PC-3 (cell line): ENCODE data around the gene CDHR1. TPM values are rescaled to one million over a fixed set of nuclear protein-coding genes. Genes with fewer than 3 reads are reported as not detected.
"Not testable (repeated sequence)": the region's sequence is repeated elsewhere in the genome, so short reads cannot be mapped to it uniquely, and the experiment has no call there.

Experiments
- ATAC-seq: fragments of 200-7000 bp; cut with Tn5 transposase; 2 replicates; pipeline ENCODE4 v1.9.1; 2020; ENCODE audit warnings: mild to moderate bottlenecking, moderate library complexity
- BruUV-seq: library from RNA; stranded (reverse); fragments of 400-500 nt; replicated peaks from 2 replicates; lab custom pipeline; 2021; lab: Mats Ljungman, UMichigan
- CTCF ChIA-PET: fragments of 300-600 bp; sonication (Branson Sonifier 250); formaldehyde crosslinking; loops from one replicate; lab custom pipeline; 2022; ENCODE audit warnings: antibody characterized with exemption; lab: Charles Lee
- POLR2A ChIA-PET: fragments of 300-600 bp; sonication (Branson Sonifier 250); formaldehyde crosslinking; loops from one replicate; lab custom pipeline; 2022; ENCODE audit warnings: antibody characterized with exemption; ENCODE audit not compliant: unreplicated experiment; lab: Charles Lee
- DNase-seq: peaks from one replicate; pipeline ENCODE4 v3.0.0-alpha.2; 2015
- H2AFZ ChIP-seq: fragments of 300-600 bp; sonication (generic); 2 replicates; pipeline ENCODE4 v1.6.0; 2016; ENCODE audit warnings: antibody characterized with exemption, low read length
- H3F3A ChIP-seq: fragments of 300-600 bp; sonication (generic); one replicate; pipeline ENCODE4 v1.6.0; 2017; ENCODE audit warnings: antibody characterized with exemption, low read length, control low read depth, mild to moderate bottlenecking; ENCODE audit not compliant: unreplicated experiment
- H3K27ac ChIP-seq: fragments of 300-600 bp; sonication (generic); 2 replicates; pipeline ENCODE4 v1.5.1; 2016; ENCODE audit warnings: mild to moderate bottlenecking, low read length
- H3K27me3 ChIP-seq: fragments of 300-600 bp; sonication (generic); 2 replicates; pipeline ENCODE4 v1.6.1; 2016; ENCODE audit warnings: low read length, mixed read lengths
- H3K36me3 ChIP-seq: fragments of 300-600 bp; sonication (generic); 2 replicates; pipeline ENCODE4 v1.6.1; 2016; ENCODE audit warnings: low read depth, mixed run types, low read length, mixed read lengths
- H3K4me1 ChIP-seq: fragments of 300-600 bp; sonication (generic); 2 replicates; pipeline ENCODE4 v1.5.1; 2016; ENCODE audit warnings: low read length; ENCODE audit not compliant: insufficient read depth
- H3K4me2 ChIP-seq: fragments of 300-600 bp; sonication (generic); 2 replicates; pipeline ENCODE4 v1.6.0; 2016; ENCODE audit warnings: low read length
- H3K4me3 ChIP-seq: fragments of 300-600 bp; sonication (generic); 2 replicates; pipeline ENCODE4 v1.5.1; 2016; ENCODE audit warnings: mild to moderate bottlenecking, low read length, mixed read lengths
- H3K79me2 ChIP-seq: fragments of 300-600 bp; sonication (generic); 2 replicates; pipeline ENCODE4 v1.6.1; 2017; ENCODE audit warnings: low read length, mixed read lengths
- H3K9ac ChIP-seq: fragments of 300-600 bp; sonication (generic); 2 replicates; pipeline ENCODE4 v1.6.0; 2016; ENCODE audit warnings: mild to moderate bottlenecking, low read length
- H3K9me2 ChIP-seq: fragments of 300-600 bp; sonication (generic); replicated peaks from 2 replicates; pipeline ENCODE4 v1.6.1; 2016; ENCODE audit warnings: mixed run types, low read length, mixed read lengths
- H3K9me3 ChIP-seq: fragments of 300-600 bp; sonication (generic); 2 replicates; pipeline ENCODE4 v1.6.1; 2016; ENCODE audit warnings: low read length, mixed read lengths
- H4K20me1 ChIP-seq: fragments of 300-600 bp; sonication (generic); 2 replicates; pipeline ENCODE4 v1.6.1; 2016; ENCODE audit warnings: low read length, mixed read lengths
- EZH2 ChIP-seq: fragments of 300-600 bp; sonication (generic); IDR thresholded peaks from one replicate; pipeline ENCODE4 v1.6.1; 2017; ENCODE audit warnings: antibody characterized with exemption, mild to moderate bottlenecking, low read length; ENCODE audit not compliant: unreplicated experiment
- EZH2phosphoT487 ChIP-seq: fragments of 300-600 bp; sonication (generic); IDR thresholded peaks from 2 replicates; pipeline ENCODE4 v1.6.1; 2018; ENCODE audit warnings: mild to moderate bottlenecking, antibody characterized with exemption, low read length, borderline replicate concordance
- intact Hi-C: fragments of 100-400 bp; cut with micrococcal nuclease; formaldehyde crosslinking; loops from 2 replicates; pipeline ENCODE4 v1.9.0; 2023
- total RNA-seq: library from RNA; depleted of rRNA; stranded (reverse); fragments of >200 nt; gene quantifications from 2 replicates; pipeline ENCODE4 v1.2.3, GENCODE V29; 2014
- TF ChIP-seq, protein P1 (sequence below): fragments of 300-600 bp; sonication (generic); conservative IDR thresholded peaks from 2 replicates; pipeline ENCODE4 v1.5.1; 2017; ENCODE audit warnings: antibody characterized with exemption, low read depth, mild to moderate bottlenecking, low read length

The CDHR1 gene
- total RNA-seq, 1 experiment from 2014 or later: not detected

DNA sequence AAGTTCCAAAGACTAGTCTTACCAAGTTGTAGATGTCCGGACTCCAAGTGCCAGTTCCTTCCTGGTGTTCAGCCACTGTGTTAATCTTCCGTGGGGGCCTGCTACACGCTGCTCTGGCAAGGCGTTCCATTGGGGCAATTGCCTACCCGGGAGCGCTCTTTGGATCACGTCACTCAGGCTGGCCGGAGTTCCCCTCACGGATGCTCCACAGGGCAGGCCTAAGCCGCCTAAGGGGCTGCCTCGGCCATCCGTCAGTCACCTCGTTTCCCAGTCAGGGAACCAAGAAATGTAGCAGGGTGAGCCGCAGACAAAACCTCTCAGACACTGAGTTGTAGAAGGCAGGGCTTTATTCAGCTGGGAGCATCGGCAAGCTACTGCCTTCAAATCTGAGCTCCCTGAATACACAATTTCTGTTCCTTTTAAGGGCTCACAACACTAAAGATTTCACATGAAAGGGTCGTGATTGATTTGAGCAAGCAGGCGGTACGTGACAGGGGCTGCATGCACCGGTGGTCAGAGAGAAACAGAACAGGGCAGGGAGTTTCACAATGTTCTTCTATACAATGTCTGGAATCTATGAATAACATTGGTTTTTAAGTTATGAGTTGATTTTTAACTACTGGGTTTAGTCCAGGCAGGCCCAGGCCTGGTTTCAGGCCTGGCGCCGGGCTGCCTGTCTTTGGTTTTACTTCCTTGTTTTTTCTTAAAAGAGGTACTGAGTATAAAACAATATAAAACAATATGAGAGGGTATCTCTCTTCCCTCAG, 22.5 kb upstream of the CDHR1 start:
- DNase-seq, ATAC-seq, CTCF ChIA-PET, H3K27me3 ChIP-seq, H3K9me2 ChIP-seq, H3K4me2 ChIP-seq, H4K20me1 ChIP-seq, H3F3A ChIP-seq, POLR2A ChIA-PET, H3K4me3 ChIP-seq, H3K27ac ChIP-seq, H3K4me1 ChIP-seq, H3K9me3 ChIP-seq, H3K79me2 ChIP-seq, H3K36me3 ChIP-seq, H3K9ac ChIP-seq, BruUV-seq, H2AFZ ChIP-seq, intact Hi-C loops: not testable (repeated sequence)

DNA sequence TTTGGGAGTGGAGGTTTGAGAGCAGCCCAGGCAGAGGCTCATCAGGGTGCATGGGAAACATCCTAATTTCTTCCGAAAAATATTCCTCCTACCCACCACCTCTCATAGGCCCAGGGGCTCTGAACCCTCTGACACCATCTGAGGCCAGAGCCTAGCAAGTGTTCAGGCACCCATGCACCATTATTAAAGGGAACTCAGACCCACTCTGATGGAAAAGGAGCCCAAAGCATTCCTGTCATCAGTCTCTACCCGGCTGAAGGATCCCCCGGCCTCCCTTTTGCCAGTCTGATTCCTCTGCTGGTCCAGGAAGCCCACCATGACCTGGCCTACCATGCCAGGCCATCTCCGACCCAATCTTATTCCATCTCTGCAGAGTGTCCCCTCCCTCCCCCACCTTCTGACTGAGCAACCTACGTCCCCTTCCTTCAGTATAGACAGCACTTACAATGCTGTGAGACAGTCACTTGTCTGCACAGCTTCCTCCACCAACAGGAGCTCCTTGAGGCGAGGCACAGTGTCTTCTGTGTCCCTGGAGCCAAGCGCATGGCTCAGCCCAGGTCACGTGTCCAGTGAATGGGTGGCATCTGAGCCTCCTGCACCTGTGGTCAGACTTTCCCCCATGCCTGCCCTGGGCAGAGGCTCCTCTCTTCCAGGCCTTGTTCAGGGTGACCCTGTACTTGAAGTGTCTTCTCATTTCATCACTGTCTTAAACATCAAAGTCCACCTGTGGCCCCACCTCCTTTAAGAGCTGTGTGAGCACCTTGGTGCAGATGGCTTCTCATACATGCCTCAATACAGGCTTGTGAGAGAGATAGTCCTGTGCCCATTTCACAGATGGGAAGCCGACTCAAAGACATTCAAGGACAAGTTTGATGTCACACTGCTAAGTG, 21.6 kb upstream of the CDHR1 start:
- DNase-seq (no peak), ATAC-seq (no peak)
- intact Hi-C loops: no loop called here
- POLR2A ChIA-PET: no interaction called here
- no peak overlapping the region for H3K4me2 ChIP-seq
- H3F3A ChIP-seq: no peaks in the 10 kb centered on the region
- no peaks in the 10 kb centered on the region for H4K20me1 ChIP-seq
- 0 out of 2 replicates have a peak, but pooled peaks cover 8% of the 10 kb centered on the region for H3K27me3 ChIP-seq
- no peak overlapping the region for H2AFZ ChIP-seq
- no peaks in the 10 kb centered on the region for H3K36me3 ChIP-seq
- no peak overlapping the region for H3K27ac ChIP-seq
- TF ChIP-seq EZH2phosphoT487: no peak
- TF ChIP-seq EZH2: no peak
- TF ChIP-seq, protein P1, sequence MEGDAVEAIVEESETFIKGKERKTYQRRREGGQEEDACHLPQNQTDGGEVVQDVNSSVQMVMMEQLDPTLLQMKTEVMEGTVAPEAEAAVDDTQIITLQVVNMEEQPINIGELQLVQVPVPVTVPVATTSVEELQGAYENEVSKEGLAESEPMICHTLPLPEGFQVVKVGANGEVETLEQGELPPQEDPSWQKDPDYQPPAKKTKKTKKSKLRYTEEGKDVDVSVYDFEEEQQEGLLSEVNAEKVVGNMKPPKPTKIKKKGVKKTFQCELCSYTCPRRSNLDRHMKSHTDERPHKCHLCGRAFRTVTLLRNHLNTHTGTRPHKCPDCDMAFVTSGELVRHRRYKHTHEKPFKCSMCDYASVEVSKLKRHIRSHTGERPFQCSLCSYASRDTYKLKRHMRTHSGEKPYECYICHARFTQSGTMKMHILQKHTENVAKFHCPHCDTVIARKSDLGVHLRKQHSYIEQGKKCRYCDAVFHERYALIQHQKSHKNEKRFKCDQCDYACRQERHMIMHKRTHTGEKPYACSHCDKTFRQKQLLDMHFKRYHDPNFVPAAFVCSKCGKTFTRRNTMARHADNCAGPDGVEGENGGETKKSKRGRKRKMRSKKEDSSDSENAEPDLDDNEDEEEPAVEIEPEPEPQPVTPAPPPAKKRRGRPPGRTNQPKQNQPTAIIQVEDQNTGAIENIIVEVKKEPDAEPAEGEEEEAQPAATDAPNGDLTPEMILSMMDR: no peak
- H3K4me1 ChIP-seq: no peaks in the 10 kb centered on the region
- BruUV-seq: no TSS peak
- H3K9ac ChIP-seq: no peak overlapping the region
- CTCF ChIA-PET: no interaction called here
- H3K4me3 ChIP-seq: no peak overlapping the region
- no peaks in the 10 kb centered on the region for H3K9me3 ChIP-seq
- no peaks in the 10 kb centered on the region for H3K79me2 ChIP-seq
- H3K9me2 ChIP-seq: no peaks in the 10 kb centered on the region

DNA sequence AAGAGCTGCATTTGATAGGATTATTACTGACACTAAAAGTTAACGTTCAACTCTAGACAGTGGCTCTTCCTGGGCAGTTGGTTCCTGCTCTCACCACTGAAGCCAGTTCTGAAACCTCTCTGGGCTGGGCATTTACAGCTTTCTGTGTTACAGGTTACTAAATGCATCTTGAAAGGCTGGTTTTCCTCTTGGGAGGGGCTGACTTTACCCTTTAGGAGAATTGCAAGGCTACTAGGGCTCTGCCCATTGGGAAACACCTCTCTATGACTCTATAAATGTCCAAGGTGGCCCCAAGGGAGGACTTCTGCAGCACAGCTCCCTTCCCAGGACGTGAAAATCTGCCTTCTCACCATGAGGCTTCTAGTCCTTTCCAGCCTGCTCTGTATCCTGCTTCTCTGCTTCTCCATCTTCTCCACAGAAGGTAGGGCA, 20.8 kb upstream of the CDHR1 start, which contains the start of gene GPR15LG:
GPR15LG (plus strand) TSS at position 301 of the 429 bp plus-strand sequence; CDS start at position 352, 51 bp downstream.
- Histone ChIP-seq H3K27ac (no peak within 1 kb of the TSS), H3K27me3 (0 out of 2 replicates have a peak, but pooled peaks cover 8% of the 10 kb centered on the region), H3K4me3 (no peak within 1 kb of the TSS), H3K9me2 (no peaks in the 10 kb centered on the region), H4K20me1 (no peaks in the 10 kb centered on the region), H3K4me1 (no peaks in the 10 kb centered on the region), H3K36me3 (no peaks in the 10 kb centered on the region), H3K4me2 (no peak within 1 kb of the TSS), H3K79me2 (no peaks in the 10 kb centered on the region), H3K9me3 (no peaks in the 10 kb centered on the region), H3F3A (no peaks in the 10 kb centered on the region), H2AFZ (no peak within 1 kb of the TSS), H3K9ac (no peak within 1 kb of the TSS)
- DNase-seq: no peak
- BruUV-seq: no TSS peak
- no peak for ATAC-seq
- POLR2A ChIA-PET: no interaction called here
- CTCF ChIA-PET: no interaction called here
- intact Hi-C loops: no loop called here
- TF ChIP-seq, protein P1: no peak
- TF ChIP-seq EZH2: no peak
- TF ChIP-seq EZH2phosphoT487: no peak
